Left lung (tissue), 10 donors: ENCODE measurements around the gene FHAD1. TPM values are rescaled to one million over a fixed set of nuclear protein-coding genes. Genes with fewer than 3 reads are reported as not detected.
A peak's percentile ranks its signal among the peaks of the same experiment; 100 is the strongest.

ENCODE experiments used
- ATAC-seq: fragments of 200-7000 bp; cut with Tn5 transposase; one replicate; pipeline ENCODE4 v1.9.1; 2020; ENCODE audit warnings: moderate library complexity
- DNase-seq, 4 donors: peaks; one replicate each; pipeline ENCODE4 v3.0.0-alpha.2; 2013 to 2020
- H3K27ac ChIP-seq, 2 donors: fragments of 200-600 bp; sonication (generic) in 1 of 2; one replicate each; pipeline versions ENCODE4 v1.5.0 to v1.8.0; 2020 to 2021
- H3K27me3 ChIP-seq, 2 donors: fragments of 200-600 bp; sonication (generic) in 1 of 2; one replicate each; pipeline versions ENCODE4 v1.5.0 to v1.8.0; 2020 to 2021
- H3K36me3 ChIP-seq, 2 donors: fragments of 200-600 bp; sonication (generic) in 1 of 2; one replicate each; pipeline versions ENCODE4 v1.5.0 to v1.8.0; 2020 to 2021
- H3K4me1 ChIP-seq, 2 donors: fragments of 200-600 bp; one replicate each; pipeline ENCODE4 v1.8.0; 2021
- H3K4me3 ChIP-seq, 2 donors: fragments of 200-600 bp; sonication (generic) in 1 of 2; one replicate each; pipeline versions ENCODE4 v1.5.0 to v1.8.0; 2020 to 2021; ENCODE audit warnings: mild to moderate bottlenecking in 1 of 2
- H3K9me3 ChIP-seq, 2 donors: fragments of 200-600 bp; sonication (generic) in 1 of 2; one replicate each; pipeline versions ENCODE4 v1.5.0 to v1.8.0; 2020 to 2021
- intact Hi-C, 2 donors: fragments of 100-400 bp; cut with DNase I; formaldehyde crosslinking; loops; one replicate each; pipeline versions ENCODE4 v1.11.2 to v1.14.2; 2022
- polyA plus RNA-seq, 6 donors: library from polyadenylated mRNA; unstranded; fragments of 120-200 nt; gene quantifications; one replicate each; pipeline ENCODE4 v1.2.1, GENCODE V29; 2013; ENCODE audit not compliant: insufficient read length in 6 of 6
- total RNA-seq, 2 donors: library from RNA; stranded (reverse); fragmentation: NEBNext Ultra II Directional; extraction: Animal tissue kit (Norgen Biotek cat#: 25700); gene quantifications; one replicate each; pipeline ENCODE4 v1.2.1, GENCODE V29; 2021
- TF ChIP-seq, protein P1 (sequence below), 2 donors: fragments of 200-600 bp; sonication (generic) in 1 of 2; IDR thresholded peaks; one replicate each; pipeline versions ENCODE4 v1.5.0 to v1.8.0; 2021; ENCODE audit warnings: antibody characterized with exemption in 2 of 2
- donor health status: DM: no; HTN: yes; CAD: no.
- donor health status: DM: no; HTN: no; CAD: no.

Gene FHAD1
- total and polyA plus RNA-seq, 8 donors: 1.1 to 8.5 (median 3.9) TPM

DNA sequence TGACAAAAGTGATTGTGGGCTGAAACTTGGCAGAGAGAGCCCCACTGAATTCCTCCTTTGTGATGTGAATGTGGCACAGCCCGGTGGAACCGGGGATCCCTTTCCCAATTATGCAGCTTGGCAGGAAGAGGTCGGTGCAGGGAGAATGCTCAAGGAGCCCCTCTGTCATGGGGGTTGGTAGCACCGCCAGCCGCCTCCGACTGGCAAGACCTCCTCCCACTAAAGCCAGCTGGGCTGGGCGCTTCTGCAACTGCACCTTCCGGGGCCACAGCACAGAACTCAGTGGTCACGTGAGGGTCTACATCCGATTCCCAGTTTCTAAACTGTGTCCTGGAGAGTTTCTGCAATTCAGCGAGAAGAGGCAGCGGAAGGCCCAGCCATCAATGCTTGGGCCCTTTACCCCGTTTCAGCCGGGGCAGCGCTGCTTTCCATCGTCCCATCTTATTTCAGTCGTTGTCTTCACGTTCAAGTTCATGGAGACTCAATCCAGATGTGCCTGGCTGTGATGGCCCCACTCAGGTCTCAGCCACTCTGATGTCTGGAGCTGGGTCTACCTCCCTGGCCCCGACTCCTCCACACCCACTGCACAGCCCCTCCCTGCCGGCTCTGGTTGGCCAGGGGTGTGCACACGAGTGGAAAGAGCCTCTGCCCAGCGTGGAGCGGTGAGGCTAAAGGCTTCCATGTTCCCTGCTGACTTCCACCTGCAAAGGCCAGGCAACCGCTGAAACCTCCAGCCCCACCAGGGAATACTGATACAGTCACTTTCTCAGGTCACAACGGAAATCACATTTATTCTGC, 39.8 kb upstream of the FHAD1 start:
- intact Hi-C loops: no loop called here
- DNase-seq: no peak

GRCh38 chr1:15207829-15208429, 39.1 kb upstream of the FHAD1 start:
- H3K4me3 ChIP-seq: no peak overlapping the region
- no peaks in the 10 kb centered on the region for H3K9me3 ChIP-seq
- DNase-seq (no peak), ATAC-seq (peak; percentile 84)
- no peaks in the 10 kb centered on the region for H3K36me3 ChIP-seq
- no peak overlapping the region for H3K27ac ChIP-seq
- TF ChIP-seq, protein P1, sequence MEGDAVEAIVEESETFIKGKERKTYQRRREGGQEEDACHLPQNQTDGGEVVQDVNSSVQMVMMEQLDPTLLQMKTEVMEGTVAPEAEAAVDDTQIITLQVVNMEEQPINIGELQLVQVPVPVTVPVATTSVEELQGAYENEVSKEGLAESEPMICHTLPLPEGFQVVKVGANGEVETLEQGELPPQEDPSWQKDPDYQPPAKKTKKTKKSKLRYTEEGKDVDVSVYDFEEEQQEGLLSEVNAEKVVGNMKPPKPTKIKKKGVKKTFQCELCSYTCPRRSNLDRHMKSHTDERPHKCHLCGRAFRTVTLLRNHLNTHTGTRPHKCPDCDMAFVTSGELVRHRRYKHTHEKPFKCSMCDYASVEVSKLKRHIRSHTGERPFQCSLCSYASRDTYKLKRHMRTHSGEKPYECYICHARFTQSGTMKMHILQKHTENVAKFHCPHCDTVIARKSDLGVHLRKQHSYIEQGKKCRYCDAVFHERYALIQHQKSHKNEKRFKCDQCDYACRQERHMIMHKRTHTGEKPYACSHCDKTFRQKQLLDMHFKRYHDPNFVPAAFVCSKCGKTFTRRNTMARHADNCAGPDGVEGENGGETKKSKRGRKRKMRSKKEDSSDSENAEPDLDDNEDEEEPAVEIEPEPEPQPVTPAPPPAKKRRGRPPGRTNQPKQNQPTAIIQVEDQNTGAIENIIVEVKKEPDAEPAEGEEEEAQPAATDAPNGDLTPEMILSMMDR (IDR thresholded peaks at IDR 0.05): no peak
- intact Hi-C loops: no loop called here
- H3K4me1 ChIP-seq: peaks cover 7 to 9% of the 10 kb centered on the region in 2 donors
- no peaks in the 10 kb centered on the region for H3K27me3 ChIP-seq

More for the DNA sequence above, 39.8 kb upstream of the FHAD1 start:
- H3K4me3 ChIP-seq: no peak overlapping the region
- H3K9me3 ChIP-seq: no peaks in the 10 kb centered on the region
- no peak overlapping the region for H3K27ac ChIP-seq
- TF ChIP-seq, protein P1 (IDR thresholded peaks at IDR 0.05): no peak
- no peaks in the 10 kb centered on the region for H3K36me3 ChIP-seq
- H3K4me1 ChIP-seq: peaks cover 3 to 7% of the 10 kb centered on the region in 2 donors
- no peaks in the 10 kb centered on the region for H3K27me3 ChIP-seq
- ATAC-seq: peak; percentile 51

GRCh38 chr1:15210651-15211375, 36.2 kb upstream of the FHAD1 start:
- no peaks in the 10 kb centered on the region for H3K9me3 ChIP-seq
- H3K4me1 ChIP-seq: peaks cover 12 to 24% of the 10 kb centered on the region in 2 donors
- intact Hi-C loops: no loop called here
- H3K27me3 ChIP-seq: no peaks in the 10 kb centered on the region
- DNase-seq: no peak
- TF ChIP-seq, protein P1 (IDR thresholded peaks at IDR 0.05): no peak
- peaks cover 0 to 14% of the 10 kb centered on the region in 2 donors for H3K36me3 ChIP-seq
- ATAC-seq: no peak
- no peak overlapping the region for H3K27ac ChIP-seq
- H3K4me3 ChIP-seq: no peak overlapping the region

DNA sequence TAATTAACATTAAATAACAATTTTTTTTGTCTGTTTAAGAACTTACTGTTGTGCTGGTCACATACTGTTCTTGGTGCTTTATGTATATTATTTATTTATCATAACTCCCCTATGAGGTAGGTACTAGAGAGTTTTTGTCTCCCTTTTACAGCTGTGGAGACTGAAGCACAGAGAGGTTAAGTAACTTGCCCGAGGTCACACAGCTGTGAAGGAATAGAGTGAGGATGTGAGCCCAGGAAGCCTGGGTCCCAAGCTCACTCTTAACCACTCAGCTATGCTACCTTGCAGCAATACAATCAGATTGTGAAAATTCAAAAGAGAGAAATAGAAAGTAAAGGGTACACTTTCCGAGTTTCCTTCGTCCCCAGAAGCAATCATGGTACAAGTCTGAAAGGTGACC, 35.6 kb upstream of the FHAD1 start:
- DNase-seq: no peak
- TF ChIP-seq, protein P1 (IDR thresholded peaks at IDR 0.05): no peak
- H3K27ac ChIP-seq: no peak overlapping the region
- no peaks in the 10 kb centered on the region for H3K9me3 ChIP-seq
- H3K36me3 ChIP-seq: peaks cover 0 to 14% of the 10 kb centered on the region in 2 donors
- H3K4me3 ChIP-seq: no peak overlapping the region
- ATAC-seq: no peak
- intact Hi-C loops: no loop called here
- peaks cover 12 to 23% of the 10 kb centered on the region in 2 donors for H3K4me1 ChIP-seq
- no peaks in the 10 kb centered on the region for H3K27me3 ChIP-seq
